GM12874 (cell line): ENCODE results near the gene CNR1.

ENCODE experiments used
- TF ChIP-seq, protein P1 (sequence below): IDR thresholded peaks from 2 replicates; pipeline ENCODE4 v1.5.1; 2011; ENCODE audit warnings: low read depth, mild to moderate bottlenecking, control low read depth, low read length, moderate library complexity; ENCODE audit not compliant: insufficient read depth

CNR1 gene

GRCh38 chr6:88174906-88175305 is 8.8 kb upstream of the CNR1 start:
- TF ChIP-seq, protein P1, sequence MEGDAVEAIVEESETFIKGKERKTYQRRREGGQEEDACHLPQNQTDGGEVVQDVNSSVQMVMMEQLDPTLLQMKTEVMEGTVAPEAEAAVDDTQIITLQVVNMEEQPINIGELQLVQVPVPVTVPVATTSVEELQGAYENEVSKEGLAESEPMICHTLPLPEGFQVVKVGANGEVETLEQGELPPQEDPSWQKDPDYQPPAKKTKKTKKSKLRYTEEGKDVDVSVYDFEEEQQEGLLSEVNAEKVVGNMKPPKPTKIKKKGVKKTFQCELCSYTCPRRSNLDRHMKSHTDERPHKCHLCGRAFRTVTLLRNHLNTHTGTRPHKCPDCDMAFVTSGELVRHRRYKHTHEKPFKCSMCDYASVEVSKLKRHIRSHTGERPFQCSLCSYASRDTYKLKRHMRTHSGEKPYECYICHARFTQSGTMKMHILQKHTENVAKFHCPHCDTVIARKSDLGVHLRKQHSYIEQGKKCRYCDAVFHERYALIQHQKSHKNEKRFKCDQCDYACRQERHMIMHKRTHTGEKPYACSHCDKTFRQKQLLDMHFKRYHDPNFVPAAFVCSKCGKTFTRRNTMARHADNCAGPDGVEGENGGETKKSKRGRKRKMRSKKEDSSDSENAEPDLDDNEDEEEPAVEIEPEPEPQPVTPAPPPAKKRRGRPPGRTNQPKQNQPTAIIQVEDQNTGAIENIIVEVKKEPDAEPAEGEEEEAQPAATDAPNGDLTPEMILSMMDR = no peak

DNA sequence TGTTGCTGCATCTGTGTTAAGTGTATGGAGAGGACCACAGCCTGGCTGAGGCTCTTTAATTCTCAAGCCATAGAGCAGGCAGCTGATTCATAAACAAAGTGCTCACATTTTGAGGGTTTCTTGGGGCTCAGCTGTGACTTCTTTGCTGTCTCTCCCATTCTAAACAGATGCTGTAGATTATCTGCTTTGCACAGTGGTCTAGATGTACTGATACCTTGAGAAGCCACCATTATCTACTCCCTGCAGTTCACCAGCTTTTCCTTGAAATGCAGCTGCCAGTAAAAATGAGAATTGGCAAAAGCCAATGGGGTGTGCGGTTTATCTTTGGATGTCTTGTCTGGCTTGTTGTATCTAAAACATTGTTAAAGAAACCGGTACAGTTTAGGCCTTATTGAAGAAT is 5.2 kb upstream of the CNR1 start:
- TF ChIP-seq, protein P1 = no peak

GRCh38 chr6:88168362-88168761 is 2.2 kb upstream of the CNR1 start:
- TF ChIP-seq, protein P1 = 0 out of 2 replicates have a peak, but pooled peaks have one; percentile 14

DNA sequence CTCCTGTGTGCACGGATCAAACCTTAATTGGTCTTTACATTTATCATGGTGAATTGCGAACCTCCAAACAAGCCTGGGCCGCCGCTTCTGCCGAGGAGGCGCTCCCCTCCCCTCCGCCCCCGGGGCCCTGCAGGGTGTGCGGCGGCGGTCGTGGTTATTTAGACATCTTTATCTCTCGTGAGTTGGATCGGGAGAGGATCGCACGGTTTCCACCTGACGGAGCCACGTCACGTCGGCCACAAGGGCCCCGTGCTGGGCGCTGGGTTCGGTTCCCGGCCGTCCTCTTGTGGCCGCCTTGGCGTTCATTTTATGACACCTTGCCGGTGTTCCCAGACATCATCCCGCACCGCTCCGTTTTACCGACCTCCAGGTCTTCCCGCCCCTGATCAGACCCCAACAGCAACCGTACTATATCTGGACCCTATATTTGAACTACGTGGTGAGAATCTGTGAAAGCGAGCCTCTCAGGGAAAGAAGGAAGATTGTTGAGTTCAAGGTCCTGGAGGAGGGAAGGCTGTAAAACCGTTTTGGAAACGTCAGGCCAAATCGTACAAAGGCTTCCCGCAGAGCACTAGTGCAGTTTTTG is 1.3 kb upstream of the CNR1 start:
- TF ChIP-seq, protein P1 = 0 out of 2 replicates have a peak, but pooled peaks have one; percentile 6

DNA sequence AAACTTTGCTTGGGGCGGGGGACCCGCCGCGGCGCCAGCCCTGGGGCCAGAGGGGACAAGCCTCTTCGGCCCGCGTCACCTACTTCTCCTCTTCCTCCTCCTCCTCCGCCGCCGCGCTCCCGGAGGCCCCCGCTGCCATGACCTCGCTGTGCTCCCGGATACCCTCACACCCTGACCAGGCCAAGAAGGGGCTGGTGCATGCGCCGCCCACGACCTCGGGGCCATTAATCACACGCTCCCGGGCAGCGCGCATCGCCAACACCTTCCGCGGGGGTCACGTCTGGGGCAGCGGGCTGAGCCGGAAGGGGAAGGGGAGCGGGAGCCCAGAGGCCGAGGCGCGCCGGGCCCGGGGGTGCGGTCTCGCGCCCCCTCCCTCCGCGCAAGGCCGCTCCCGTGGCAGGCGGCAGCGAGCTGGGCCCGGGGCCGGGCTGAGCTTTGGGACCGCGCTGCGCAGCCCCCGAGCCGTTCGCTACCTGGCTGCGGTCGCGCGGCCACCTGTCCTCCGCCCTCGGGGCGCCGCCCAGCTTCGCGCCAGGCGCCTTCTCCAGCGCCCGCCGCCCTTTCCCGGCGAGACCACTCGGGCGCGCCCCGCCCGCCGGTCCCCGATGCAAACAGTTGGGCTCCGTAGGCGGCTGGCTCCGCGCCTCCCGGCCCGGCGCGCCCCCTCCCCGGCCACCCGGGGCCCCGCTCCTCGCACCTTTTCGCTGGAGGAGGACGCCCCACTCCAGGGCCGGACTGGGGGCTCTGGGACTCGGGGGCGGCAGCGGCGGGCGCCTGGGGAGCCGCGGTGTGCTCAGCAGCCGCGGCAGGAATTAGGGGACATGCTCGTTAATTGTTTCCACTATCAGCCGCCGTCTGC is 575 bp upstream of the CNR1 start:
- TF ChIP-seq, protein P1 = no peak

DNA sequence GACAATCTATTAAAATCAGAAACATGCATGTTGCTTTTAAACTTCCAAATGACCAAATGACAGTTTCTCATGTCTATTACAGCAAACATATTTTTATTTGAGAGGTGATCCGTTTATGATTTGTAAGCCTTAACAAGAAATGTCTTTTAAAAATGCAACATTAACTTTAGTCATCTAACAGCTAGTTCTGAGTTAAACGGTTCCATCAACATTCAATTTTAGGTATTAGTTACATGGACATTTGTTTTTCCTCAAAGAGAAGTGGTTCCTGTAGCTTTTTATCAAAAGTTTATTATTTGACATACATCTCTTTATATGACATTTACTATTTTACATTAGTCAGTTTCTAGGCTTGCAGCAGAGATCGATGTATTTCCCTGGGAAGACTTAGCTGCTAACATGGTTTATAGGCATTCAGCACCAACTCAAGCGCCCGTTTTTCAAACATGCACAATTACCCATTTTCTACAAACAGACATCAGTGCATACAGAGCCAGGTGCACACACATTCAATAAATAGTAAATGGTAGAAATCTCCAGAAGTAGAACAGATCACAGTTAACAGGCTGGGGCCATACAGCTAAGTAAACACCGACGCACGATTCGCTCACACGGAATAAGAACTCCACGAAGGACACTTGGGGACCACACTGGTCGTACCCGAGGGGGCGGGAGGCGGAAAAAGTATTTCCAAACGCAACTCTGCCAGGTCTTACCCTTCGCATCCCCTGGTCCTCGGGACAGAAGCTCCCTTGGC is 882 bp downstream of the CNR1 start:
- TF ChIP-seq, protein P1 = no peak

GRCh38 chr6:88164061-88164460 is 2.1 kb downstream of the CNR1 start:
- TF ChIP-seq, protein P1 = no peak
